Ishikawa (cell line): Measurements from ENCODE around the gene ZNF282.

Experiments
- CEBPB ChIP-seq: IDR thresholded peaks from 2 replicates; pipeline ENCODE4 v1.6.1; 2012
- CREB1 ChIP-seq: IDR thresholded peaks from 2 replicates; pipeline ENCODE4 v1.6.1; 2012; ENCODE audit warnings: low read depth
- EGR1 ChIP-seq: IDR thresholded peaks from 2 replicates; pipeline ENCODE4 v1.6.1; 2012
- EP300 ChIP-seq: IDR thresholded peaks from 2 replicates; pipeline ENCODE4 v1.6.1; 2012; ENCODE audit warnings: borderline replicate concordance
- FOXM1 ChIP-seq: IDR thresholded peaks from 2 replicates; pipeline ENCODE4 v1.6.1; 2012; ENCODE audit warnings: low read depth, borderline replicate concordance
- NFIC ChIP-seq: IDR thresholded peaks from 2 replicates; pipeline ENCODE4 v1.6.1; 2012
- RAD21 ChIP-seq: IDR thresholded peaks from 2 replicates; pipeline ENCODE4 v1.6.1; 2012; ENCODE audit warnings: low read depth
- TAF1 ChIP-seq: IDR thresholded peaks from 2 replicates; pipeline ENCODE4 v1.6.1; 2012; ENCODE audit warnings: low read depth, mild to moderate bottlenecking
- TCF12 ChIP-seq: IDR thresholded peaks from 2 replicates; pipeline ENCODE4 v1.6.1; 2012; ENCODE audit warnings: low read depth
- TEAD4 ChIP-seq: IDR thresholded peaks from 2 replicates; pipeline ENCODE4 v1.6.1; 2012
- YY1 ChIP-seq: IDR thresholded peaks from 2 replicates; pipeline ENCODE4 v1.6.1; 2012; ENCODE audit warnings: low read depth
- ZBTB7A ChIP-seq: IDR thresholded peaks from 2 replicates; pipeline ENCODE4 v1.6.1; 2012; ENCODE audit warnings: low read depth
- TF ChIP-seq, protein P1 (sequence below): IDR thresholded peaks from 2 replicates; pipeline ENCODE4 v1.6.1; 2012; ENCODE audit warnings: low read depth, mild to moderate bottlenecking
- TF ChIP-seq, protein P2 (sequence below): IDR thresholded peaks from 2 replicates; pipeline ENCODE4 v1.6.1; 2012
- TF ChIP-seq, protein P3 (sequence below): IDR thresholded peaks from 2 replicates; pipeline ENCODE4 v1.6.1; 2012

ZNF282 gene

DNA sequence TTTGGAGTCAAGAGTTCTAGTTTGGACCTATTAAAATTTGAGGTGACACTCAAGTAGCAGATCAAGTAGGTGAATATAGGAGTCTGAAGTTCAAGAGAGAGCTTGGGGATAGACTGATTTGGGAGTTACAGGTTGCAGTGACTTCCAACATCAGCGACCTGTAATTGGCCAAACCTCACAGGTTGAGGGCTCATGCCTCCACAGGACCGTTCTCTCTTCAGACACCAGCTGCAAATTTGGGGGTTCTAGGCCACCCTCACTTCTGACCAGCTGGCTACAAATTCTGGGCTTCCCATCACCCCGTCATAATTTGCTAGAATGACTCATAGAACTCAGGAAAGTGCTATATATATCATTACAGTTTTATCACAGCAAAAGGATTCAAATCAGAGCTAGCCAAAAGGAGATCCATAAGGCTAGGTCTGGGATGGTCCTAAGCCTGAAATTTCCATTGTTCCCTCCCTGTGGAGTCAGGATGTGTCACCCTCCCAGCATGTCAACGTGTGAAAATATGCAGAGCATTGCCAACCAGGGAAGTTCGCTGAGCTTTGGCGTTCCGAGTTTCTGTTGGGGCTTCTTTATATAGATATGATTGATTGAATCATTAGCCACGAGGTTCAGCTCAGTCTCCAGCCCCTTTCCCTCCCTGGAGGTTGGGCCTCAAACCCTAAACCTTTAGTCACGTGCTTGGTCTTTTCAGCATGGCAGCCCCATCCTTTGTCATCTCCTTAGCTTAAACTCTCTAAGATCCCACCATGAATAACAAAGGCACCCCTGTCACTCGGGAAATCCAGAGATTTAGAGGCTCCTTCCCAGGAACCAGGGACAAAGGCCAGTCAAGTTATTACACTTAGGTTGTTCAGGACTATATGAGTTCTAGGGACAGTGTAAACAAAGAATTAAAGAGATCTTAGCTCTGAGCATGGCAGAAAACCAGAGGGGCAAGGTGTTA is 23.4 kb downstream of the ZNF282 start:
- TF ChIP-seq FOXM1 (no peak), TEAD4 (no peak), TCF12 (no peak), NFIC (no peak), ZBTB7A (no peak), YY1 (no peak), CEBPB (no peak), RAD21 (no peak)

DNA sequence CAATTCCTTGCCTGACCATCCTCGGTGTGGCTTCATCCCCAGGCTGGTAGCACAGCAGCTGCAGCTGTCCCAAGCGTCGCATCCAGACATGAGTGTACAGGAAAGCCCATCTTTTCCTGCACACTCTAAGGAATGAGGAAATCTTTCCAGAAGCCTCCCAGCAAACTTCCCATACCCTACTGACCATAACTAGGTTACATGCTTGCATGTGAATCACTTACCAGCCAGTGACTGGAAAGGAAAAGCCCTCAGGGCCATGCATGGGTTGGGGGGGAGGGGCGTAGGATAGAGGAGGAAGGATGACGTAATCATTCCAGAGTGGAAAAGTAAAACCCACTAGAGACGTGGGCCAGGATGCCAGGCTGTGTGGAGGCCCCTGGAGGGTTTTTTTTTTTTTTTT is 25.2 kb downstream of the ZNF282 start:
- TF ChIP-seq EGR1 (no peak), TEAD4 (no peak), TAF1 (no peak), TCF12 (no peak), EP300 (no peak), NFIC (no peak)
- TF ChIP-seq, protein P1, sequence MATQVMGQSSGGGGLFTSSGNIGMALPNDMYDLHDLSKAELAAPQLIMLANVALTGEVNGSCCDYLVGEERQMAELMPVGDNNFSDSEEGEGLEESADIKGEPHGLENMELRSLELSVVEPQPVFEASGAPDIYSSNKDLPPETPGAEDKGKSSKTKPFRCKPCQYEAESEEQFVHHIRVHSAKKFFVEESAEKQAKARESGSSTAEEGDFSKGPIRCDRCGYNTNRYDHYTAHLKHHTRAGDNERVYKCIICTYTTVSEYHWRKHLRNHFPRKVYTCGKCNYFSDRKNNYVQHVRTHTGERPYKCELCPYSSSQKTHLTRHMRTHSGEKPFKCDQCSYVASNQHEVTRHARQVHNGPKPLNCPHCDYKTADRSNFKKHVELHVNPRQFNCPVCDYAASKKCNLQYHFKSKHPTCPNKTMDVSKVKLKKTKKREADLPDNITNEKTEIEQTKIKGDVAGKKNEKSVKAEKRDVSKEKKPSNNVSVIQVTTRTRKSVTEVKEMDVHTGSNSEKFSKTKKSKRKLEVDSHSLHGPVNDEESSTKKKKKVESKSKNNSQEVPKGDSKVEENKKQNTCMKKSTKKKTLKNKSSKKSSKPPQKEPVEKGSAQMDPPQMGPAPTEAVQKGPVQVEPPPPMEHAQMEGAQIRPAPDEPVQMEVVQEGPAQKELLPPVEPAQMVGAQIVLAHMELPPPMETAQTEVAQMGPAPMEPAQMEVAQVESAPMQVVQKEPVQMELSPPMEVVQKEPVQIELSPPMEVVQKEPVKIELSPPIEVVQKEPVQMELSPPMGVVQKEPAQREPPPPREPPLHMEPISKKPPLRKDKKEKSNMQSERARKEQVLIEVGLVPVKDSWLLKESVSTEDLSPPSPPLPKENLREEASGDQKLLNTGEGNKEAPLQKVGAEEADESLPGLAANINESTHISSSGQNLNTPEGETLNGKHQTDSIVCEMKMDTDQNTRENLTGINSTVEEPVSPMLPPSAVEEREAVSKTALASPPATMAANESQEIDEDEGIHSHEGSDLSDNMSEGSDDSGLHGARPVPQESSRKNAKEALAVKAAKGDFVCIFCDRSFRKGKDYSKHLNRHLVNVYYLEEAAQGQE, result no peak
- TF ChIP-seq, protein P2, sequence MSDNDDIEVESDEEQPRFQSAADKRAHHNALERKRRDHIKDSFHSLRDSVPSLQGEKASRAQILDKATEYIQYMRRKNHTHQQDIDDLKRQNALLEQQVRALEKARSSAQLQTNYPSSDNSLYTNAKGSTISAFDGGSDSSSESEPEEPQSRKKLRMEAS, result no peak

DNA sequence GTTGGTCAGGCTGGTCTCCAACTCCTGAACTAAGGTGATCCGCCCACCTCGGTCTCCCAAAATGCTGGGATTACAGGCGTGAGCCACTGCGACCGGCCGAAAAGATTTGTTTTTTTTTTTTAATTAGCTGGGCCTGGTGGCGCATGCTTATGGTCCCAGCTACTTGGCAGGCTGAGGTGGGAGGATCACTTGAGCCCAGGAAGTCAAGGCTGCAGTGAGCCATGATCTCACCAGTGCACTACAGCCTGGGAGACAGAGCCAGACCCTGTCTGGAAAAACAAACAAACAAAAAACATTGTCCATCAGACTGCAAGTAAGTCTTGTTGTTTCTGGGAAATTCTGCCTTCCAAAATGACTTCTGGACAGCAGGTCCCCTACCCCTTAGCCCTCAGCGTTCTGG is 27.8 kb downstream of the ZNF282 start:
- TF ChIP-seq TCF12 (no peak), RAD21 (no peak), EP300 (no peak), CREB1 (no peak), YY1 (no peak), NFIC (no peak), TEAD4 (no peak), TAF1 (no peak)
- TF ChIP-seq, protein P1, result no peak

DNA sequence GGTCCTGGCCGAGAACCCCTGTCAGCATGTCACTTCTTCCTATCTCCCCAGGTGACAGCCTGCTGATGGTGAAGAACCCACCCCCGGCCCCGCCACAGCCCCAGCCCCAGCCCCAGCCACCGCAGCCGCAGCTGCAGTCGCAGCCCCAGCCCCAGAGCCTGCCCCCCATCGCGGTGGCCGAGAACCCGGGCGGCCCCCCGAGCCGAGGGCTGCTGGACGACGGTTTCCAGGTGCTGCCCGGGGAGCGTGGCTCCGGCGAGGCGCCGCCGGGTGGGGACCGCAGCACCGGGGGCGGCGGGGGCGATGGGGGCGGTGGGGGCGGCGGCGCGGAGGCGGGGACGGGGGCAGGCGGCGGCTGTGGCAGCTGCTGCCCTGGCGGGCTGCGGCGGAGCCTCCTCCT is 28.4 kb downstream of the ZNF282 start:
- TF ChIP-seq YY1 (no peak), CEBPB (no peak), CREB1 (no peak), ZBTB7A (no peak), FOXM1 (no peak), TAF1 (no peak), RAD21 (no peak)
- TF ChIP-seq, protein P3, sequence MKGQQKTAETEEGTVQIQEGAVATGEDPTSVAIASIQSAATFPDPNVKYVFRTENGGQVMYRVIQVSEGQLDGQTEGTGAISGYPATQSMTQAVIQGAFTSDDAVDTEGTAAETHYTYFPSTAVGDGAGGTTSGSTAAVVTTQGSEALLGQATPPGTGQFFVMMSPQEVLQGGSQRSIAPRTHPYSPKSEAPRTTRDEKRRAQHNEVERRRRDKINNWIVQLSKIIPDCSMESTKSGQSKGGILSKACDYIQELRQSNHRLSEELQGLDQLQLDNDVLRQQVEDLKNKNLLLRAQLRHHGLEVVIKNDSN, result no peak

DNA sequence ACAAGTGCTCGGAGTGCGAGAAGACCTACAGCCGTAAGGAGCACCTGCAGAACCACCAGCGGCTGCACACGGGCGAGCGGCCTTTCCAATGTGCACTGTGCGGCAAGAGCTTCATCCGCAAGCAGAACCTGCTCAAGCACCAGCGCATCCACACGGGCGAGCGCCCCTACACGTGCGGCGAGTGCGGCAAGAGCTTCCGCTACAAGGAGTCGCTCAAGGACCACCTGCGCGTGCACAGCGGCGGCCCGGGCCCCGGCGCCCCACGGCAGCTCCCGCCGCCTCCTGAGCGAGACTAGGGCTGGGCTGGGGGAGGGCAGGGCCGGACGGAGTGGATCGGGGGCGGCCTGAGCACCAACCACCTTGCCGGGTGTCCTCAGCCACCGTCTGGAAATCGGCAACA is 29.0 kb downstream of the ZNF282 start:
- no peak for TF ChIP-seq FOXM1
- TF ChIP-seq, protein P1, result no peak
- TF ChIP-seq CEBPB, result no peak
- TF ChIP-seq, protein P2, result no peak
